HepG2 (cell line): ENCODE data around the gene ZDHHC8. TPM values are rescaled to one million over a fixed set of nuclear protein-coding genes. Genes with fewer than 3 reads are reported as not detected.

Source experiments
- DRAP1 ChIP-seq: IDR thresholded peaks from 2 replicates; pipeline ENCODE4 v1.6.1; 2016; ENCODE audit warnings: missing genetic modification reagents, missing compliant biosample characterization
- FOXC1 ChIP-seq: sonication (generic); formaldehyde crosslinking; IDR thresholded peaks from 2 replicates; pipeline ENCODE4 v1.8.0; 2022; ENCODE audit warnings: mild to moderate bottlenecking, missing genetic modification reagents, borderline replicate concordance
- IRX3 ChIP-seq: sonication (generic); formaldehyde crosslinking; IDR thresholded peaks from 2 replicates; pipeline ENCODE4 v1.8.1; 2023; ENCODE audit warnings: mild to moderate bottlenecking, low read depth, missing genetic modification reagents, borderline replicate concordance
- MLLT10 ChIP-seq: sonication (generic); formaldehyde crosslinking; IDR thresholded peaks from 2 replicates; pipeline ENCODE4 v1.4.0; 2020; ENCODE audit warnings: missing genetic modification reagents
- MTA3 ChIP-seq: sonication (generic); formaldehyde crosslinking; IDR thresholded peaks from 2 replicates; pipeline ENCODE4 v1.4.0; 2020; ENCODE audit warnings: missing genetic modification reagents
- NPAS2 ChIP-seq: sonication (generic); formaldehyde crosslinking; IDR thresholded peaks from 2 replicates; pipeline ENCODE4 v1.8.0; 2022; ENCODE audit warnings: mild to moderate bottlenecking, missing genetic modification reagents, borderline replicate concordance
- PAX8 ChIP-seq: sonication (generic); formaldehyde crosslinking; IDR thresholded peaks from 2 replicates; pipeline ENCODE4 v1.8.0; 2022; ENCODE audit warnings: mild to moderate bottlenecking, missing genetic modification reagents, borderline replicate concordance
- PAXIP1 ChIP-seq: sonication (generic); formaldehyde crosslinking; conservative IDR thresholded peaks from 2 replicates; pipeline ENCODE4 v1.4.0; 2020; ENCODE audit warnings: mild to moderate bottlenecking, missing genetic modification reagents, moderate library complexity
- POLR2AphosphoS2 ChIP-seq: IDR thresholded peaks from 2 replicates; pipeline ENCODE4 v1.6.1; 2011; ENCODE audit warnings: low read depth, low read length, improper control_type of control experiment
- RELA ChIP-seq: sonication (generic); formaldehyde crosslinking; IDR thresholded peaks from 2 replicates; pipeline ENCODE4 v1.4.0; 2020; ENCODE audit warnings: missing genetic modification reagents
- RXRA ChIP-seq: sonication (generic); formaldehyde crosslinking; IDR thresholded peaks from 2 replicates; pipeline ENCODE4 v1.5.1; 2020; ENCODE audit warnings: missing genetic modification reagents
- TARDBP ChIP-seq: sonication (generic); formaldehyde crosslinking; IDR thresholded peaks from 2 replicates; pipeline ENCODE4 v1.8.0; 2022; ENCODE audit warnings: mild to moderate bottlenecking, missing genetic modification reagents
- TOE1 ChIP-seq: sonication (generic); formaldehyde crosslinking; IDR thresholded peaks from 2 replicates; pipeline ENCODE4 v1.4.0; 2020; ENCODE audit warnings: mild to moderate bottlenecking, missing genetic modification reagents
- ZNF251 ChIP-seq: sonication (generic); formaldehyde crosslinking; IDR thresholded peaks from 2 replicates; pipeline ENCODE4 v1.9.0; 2021; ENCODE audit warnings: mild to moderate bottlenecking, missing genetic modification reagents
- ZNF362 ChIP-seq: sonication (generic); formaldehyde crosslinking; IDR thresholded peaks from 2 replicates; pipeline ENCODE4 v1.4.0; 2020; ENCODE audit warnings: missing genetic modification reagents, mild to moderate bottlenecking, borderline replicate concordance
- ZNF703 ChIP-seq: sonication (generic); formaldehyde crosslinking; IDR thresholded peaks from 2 replicates; pipeline ENCODE4 v1.5.1; 2020; ENCODE audit warnings: missing genetic modification reagents, mild to moderate bottlenecking, moderate library complexity, borderline replicate concordance
- ZNF790 ChIP-seq: sonication (generic); formaldehyde crosslinking; IDR thresholded peaks from 2 replicates; pipeline ENCODE4 v1.8.0; 2022; ENCODE audit warnings: missing genetic modification reagents, mild to moderate bottlenecking, borderline replicate concordance
- polyA plus RNA-seq, 8 experiments: library from polyadenylated mRNA; depleted of rRNA in 3 of 8; stranded (reverse) in 7 of 8; unstranded in 1 of 8; fragments of >200 nt; fragmentation: Illumina TruSeq in 4 of 8; extraction: Trizol in 4 of 8; gene quantifications; 2 replicates each; pipeline versions ENCODE4 v1.2.1 to v1.2.3, GENCODE V29; 2011 to 2016; ENCODE audit warnings: low read depth in 4 of 8, missing spikeins in 1 of 8, mixed read lengths in 1 of 8; ENCODE audit not compliant: insufficient read depth in 1 of 8
- total RNA-seq, 5 experiments: library from RNA; depleted of rRNA; stranded (reverse); fragments of >200 nt; fragmentation: Illumina TruSeq; extraction: Trizol; gene quantifications; 2 replicates each; pipeline ENCODE4 v1.2.3, GENCODE V29; 2016; ENCODE audit warnings: low read depth in 1 of 5
- TF ChIP-seq, protein P1 (sequence below): sonication (generic); formaldehyde crosslinking; IDR thresholded peaks from 2 replicates; pipeline ENCODE4 v1.4.0; 2020; ENCODE audit warnings: missing genetic modification reagents
- TF ChIP-seq, protein P2 (sequence below): sonication (generic); formaldehyde crosslinking; IDR thresholded peaks from 2 replicates; pipeline ENCODE4 v1.4.0; 2020; ENCODE audit warnings: mild to moderate bottlenecking, missing genetic modification reagents, borderline replicate concordance

Gene ZDHHC8
- total and polyA plus RNA-seq, 2 of the 13 experiments (the other 11 are each of a cell fraction or from before 2014, with no cell fraction given), result 7.5 to 21.3 TPM

DNA sequence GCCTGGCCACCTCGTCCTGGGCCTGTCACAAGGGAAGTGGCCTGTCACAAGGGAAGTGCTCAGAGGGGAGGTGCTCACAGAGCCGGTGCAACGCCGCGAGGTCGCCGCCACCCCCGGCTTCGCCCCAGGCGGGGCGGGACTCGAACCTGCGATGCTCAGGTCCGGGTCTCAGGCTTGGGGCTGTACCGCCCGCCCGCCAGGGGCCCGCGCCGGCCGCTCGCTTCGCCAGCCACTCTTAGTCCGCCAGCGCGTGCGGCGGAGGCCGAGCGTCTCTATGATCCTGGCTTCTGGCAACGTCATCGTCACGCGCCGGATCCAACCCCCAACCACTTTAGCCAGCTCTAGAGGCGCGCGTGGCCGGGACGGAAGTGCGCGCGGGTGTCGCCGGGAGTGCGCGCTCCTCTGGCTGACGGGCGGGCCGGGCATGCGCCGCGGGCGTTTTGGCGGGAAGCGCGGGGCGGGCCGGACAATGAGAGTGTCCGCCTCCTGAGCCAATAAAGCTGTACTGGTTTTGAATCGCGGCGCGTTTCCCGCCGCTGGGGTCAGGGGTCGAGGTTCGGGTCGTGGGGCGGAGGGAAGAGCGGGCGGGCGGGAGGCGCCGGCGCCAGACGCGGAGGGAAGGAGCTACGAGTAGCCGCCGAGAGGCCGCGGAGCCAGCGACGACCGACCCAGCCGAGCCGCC, 14.5 kb upstream of the ZDHHC8 start, which contains the start of gene TRMT2A (continued):
- TF ChIP-seq TOE1 (CRISPR knock-in tag) (no peak), ZNF362 (CRISPR knock-in tag) (no peak), RXRA (CRISPR knock-in tag) (peak; percentile 81; the same call in 1 of the 2 replicates), MLLT10 (CRISPR knock-in tag) (no peak), NPAS2 (no peak), ZNF703 (CRISPR knock-in tag) (peak; percentile 78; the same call in 1 of the 2 replicates), ZNF790 (CRISPR knock-in tag) (no peak), RELA (CRISPR knock-in tag) (peak; percentile 47; the same call in 1 of the 2 replicates), DRAP1 (CRISPR knock-in tag) (0 out of 2 replicates have a peak, but pooled peaks have one; percentile 43), FOXC1 (CRISPR knock-in tag) (peak; percentile 69; the same call in 1 of the 2 replicates), PAX8 (no peak), PAXIP1 (CRISPR knock-in tag) (peak; percentile 66), MTA3 (CRISPR knock-in tag) (no peak), ZNF251 (CRISPR knock-in tag) (no peak), TARDBP (peak; percentile 97), POLR2AphosphoS2 (no peak), IRX3 (0 out of 2 replicates have a peak, but pooled peaks have one; percentile 71)
- TF ChIP-seq, protein P1, sequence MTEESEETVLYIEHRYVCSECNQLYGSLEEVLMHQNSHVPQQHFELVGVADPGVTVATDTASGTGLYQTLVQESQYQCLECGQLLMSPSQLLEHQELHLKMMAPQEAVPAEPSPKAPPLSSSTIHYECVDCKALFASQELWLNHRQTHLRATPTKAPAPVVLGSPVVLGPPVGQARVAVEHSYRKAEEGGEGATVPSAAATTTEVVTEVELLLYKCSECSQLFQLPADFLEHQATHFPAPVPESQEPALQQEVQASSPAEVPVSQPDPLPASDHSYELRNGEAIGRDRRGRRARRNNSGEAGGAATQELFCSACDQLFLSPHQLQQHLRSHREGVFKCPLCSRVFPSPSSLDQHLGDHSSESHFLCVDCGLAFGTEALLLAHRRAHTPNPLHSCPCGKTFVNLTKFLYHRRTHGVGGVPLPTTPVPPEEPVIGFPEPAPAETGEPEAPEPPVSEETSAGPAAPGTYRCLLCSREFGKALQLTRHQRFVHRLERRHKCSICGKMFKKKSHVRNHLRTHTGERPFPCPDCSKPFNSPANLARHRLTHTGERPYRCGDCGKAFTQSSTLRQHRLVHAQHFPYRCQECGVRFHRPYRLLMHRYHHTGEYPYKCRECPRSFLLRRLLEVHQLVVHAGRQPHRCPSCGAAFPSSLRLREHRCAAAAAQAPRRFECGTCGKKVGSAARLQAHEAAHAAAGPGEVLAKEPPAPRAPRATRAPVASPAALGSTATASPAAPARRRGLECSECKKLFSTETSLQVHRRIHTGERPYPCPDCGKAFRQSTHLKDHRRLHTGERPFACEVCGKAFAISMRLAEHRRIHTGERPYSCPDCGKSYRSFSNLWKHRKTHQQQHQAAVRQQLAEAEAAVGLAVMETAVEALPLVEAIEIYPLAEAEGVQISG, result peak; percentile 99
- TF ChIP-seq, protein P2, sequence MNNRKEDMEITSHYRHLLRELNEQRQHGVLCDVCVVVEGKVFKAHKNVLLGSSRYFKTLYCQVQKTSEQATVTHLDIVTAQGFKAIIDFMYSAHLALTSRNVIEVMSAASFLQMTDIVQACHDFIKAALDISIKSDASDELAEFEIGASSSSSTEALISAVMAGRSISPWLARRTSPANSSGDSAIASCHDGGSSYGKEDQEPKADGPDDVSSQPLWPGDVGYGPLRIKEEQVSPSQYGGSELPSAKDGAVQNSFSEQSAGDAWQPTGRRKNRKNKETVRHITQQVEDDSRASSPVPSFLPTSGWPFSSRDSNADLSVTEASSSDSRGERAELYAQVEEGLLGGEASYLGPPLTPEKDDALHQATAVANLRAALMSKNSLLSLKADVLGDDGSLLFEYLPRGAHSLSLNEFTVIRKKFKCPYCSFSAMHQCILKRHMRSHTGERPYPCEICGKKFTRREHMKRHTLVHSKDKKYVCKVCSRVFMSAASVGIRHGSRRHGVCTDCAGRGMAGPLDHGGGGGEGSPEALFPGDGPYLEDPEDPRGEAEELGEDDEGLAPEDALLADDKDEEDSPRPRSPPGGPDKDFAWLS, result no peak
